Natural killer cell (primary cell): ENCODE data around the gene RGP1. TPM values are rescaled to one million over a fixed set of nuclear protein-coding genes. Genes with fewer than 3 reads are reported as not detected.

Experiments used
- ATAC-seq, 3 donors: fragments of 150-1000 bp in 2 of 3; fragments of 200-7000 bp in 1 of 3; cut with Tn5 transposase; 1 replicate in 1 of 3; 2 replicates in 2 of 3; pipeline ENCODE4 v1.10.0; 2021; ENCODE audit warnings: mild to moderate bottlenecking in 2 of 3, moderate library complexity in 2 of 3
- DNase-seq, 2 donors: peaks; one replicate each; pipeline versions ENCODE4 v3.0.0 to v3.0.0-alpha.2; 2013 to 2021; ENCODE audit warnings: mixed read lengths in 1 of 2
- H3K27ac ChIP-seq: one replicate; pipeline ENCODE4 v1.5.1; 2013; ENCODE audit warnings: mild to moderate bottlenecking, low read length
- H3K27me3 ChIP-seq: one replicate; pipeline ENCODE4 v1.6.1; 2013; ENCODE audit warnings: low read length; ENCODE audit not compliant: control insufficient read depth, insufficient read depth
- H3K36me3 ChIP-seq: one replicate; pipeline ENCODE4 v1.6.1; 2013; ENCODE audit warnings: low read length; ENCODE audit not compliant: control insufficient read depth, insufficient read depth
- H3K4me1 ChIP-seq: one replicate; pipeline ENCODE4 v1.6.1; 2013; ENCODE audit warnings: low read length; ENCODE audit not compliant: control insufficient read depth, insufficient read depth
- H3K4me3 ChIP-seq: one replicate; pipeline ENCODE4 v1.5.1; 2013; ENCODE audit warnings: low read length
- H3K9me3 ChIP-seq: one replicate; pipeline ENCODE4 v1.6.1; 2013; ENCODE audit warnings: low read length; ENCODE audit not compliant: control insufficient read depth, insufficient read depth
- H3K27ac Mint-ChIP-seq, 2 donors: one replicate each; pipeline ENCODE4 v1.8.0; 2022; ENCODE audit warnings: mild to moderate bottlenecking in 2 of 2, mixed read lengths in 2 of 2, moderate library complexity in 1 of 2
- H3K27me3 Mint-ChIP-seq, 2 donors: one replicate each; pipeline ENCODE4 v1.8.0; 2022; ENCODE audit warnings: low read depth in 2 of 2, mixed read lengths in 2 of 2
- H3K36me3 Mint-ChIP-seq: one replicate; pipeline ENCODE4 v1.8.0; 2022; ENCODE audit warnings: mixed read lengths
- H3K4me1 Mint-ChIP-seq, 2 donors: one replicate each; pipeline ENCODE4 v1.8.0; 2022; ENCODE audit warnings: mixed read lengths in 2 of 2
- H3K4me3 Mint-ChIP-seq: one replicate; pipeline ENCODE4 v1.8.0; 2022; ENCODE audit warnings: mild to moderate bottlenecking, moderate library complexity, mixed read lengths
- H3K9me3 Mint-ChIP-seq, 2 donors: one replicate each; pipeline ENCODE4 v1.8.0; 2022; ENCODE audit warnings: mixed read lengths in 2 of 2
- WGBS: methylation state at CpG from one replicate; pipeline ENCODE4 v1.1.7; 2013; ENCODE audit warnings: missing lambda C conversion rate; ENCODE audit not compliant: insufficient coverage; 5-methylcytosine and 5-hydroxymethylcytosine counted together
- intact Hi-C: fragments of 100-400 bp; cut with micrococcal nuclease; formaldehyde crosslinking; loops from one replicate; pipeline ENCODE4 v1.14.2; 2022
- total RNA-seq, 4 donors: library from RNA; stranded (reverse); fragments of 120-200 nt in 1 of 4; gene quantifications; one replicate each; pipeline versions ENCODE4 v1.2.3 to v1.2.4, GENCODE V29; 2013 to 2022
- TF ChIP-seq, protein P1 (sequence below): fragments of 200-600 bp; IDR thresholded peaks from one replicate; pipeline ENCODE4 v1.8.0; 2022; ENCODE audit warnings: antibody characterized with exemption

Gene RGP1
- total RNA-seq, 3 donors from 2014 or later (not counting 1 experiment from before 2014, with no cell fraction given): 22.3 to 26.4 (median 23.3) TPM

GRCh38 chr9:35763803-35764202 is 14.7 kb downstream of the RGP1 start:
- 100% methylated on average over 1 of the region's 1 CpG for WGBS
- H3K36me3 ChIP-seq: no peaks in the 10 kb centered on the region
- Mint-ChIP-seq H3K36me3 (no peaks in the 10 kb centered on the region), H3K27me3 (no peaks in the 10 kb centered on the region), H3K27ac (no peak overlapping the region), H3K4me3 (no peak overlapping the region), H3K4me1 (peaks cover 2% of the 10 kb centered on the region in 2 donors), H3K9me3 (no peaks in the 10 kb centered on the region)
- no peaks in the 10 kb centered on the region for H3K9me3 ChIP-seq
- ATAC-seq: no peak
- DNase-seq: no peak
- H3K4me1 ChIP-seq: no peaks in the 10 kb centered on the region
- no peak overlapping the region for H3K27ac ChIP-seq
- no peak overlapping the region for H3K4me3 ChIP-seq
- intact Hi-C loops: no loop called here
- no peaks in the 10 kb centered on the region for H3K27me3 ChIP-seq
- TF ChIP-seq, protein P1, sequence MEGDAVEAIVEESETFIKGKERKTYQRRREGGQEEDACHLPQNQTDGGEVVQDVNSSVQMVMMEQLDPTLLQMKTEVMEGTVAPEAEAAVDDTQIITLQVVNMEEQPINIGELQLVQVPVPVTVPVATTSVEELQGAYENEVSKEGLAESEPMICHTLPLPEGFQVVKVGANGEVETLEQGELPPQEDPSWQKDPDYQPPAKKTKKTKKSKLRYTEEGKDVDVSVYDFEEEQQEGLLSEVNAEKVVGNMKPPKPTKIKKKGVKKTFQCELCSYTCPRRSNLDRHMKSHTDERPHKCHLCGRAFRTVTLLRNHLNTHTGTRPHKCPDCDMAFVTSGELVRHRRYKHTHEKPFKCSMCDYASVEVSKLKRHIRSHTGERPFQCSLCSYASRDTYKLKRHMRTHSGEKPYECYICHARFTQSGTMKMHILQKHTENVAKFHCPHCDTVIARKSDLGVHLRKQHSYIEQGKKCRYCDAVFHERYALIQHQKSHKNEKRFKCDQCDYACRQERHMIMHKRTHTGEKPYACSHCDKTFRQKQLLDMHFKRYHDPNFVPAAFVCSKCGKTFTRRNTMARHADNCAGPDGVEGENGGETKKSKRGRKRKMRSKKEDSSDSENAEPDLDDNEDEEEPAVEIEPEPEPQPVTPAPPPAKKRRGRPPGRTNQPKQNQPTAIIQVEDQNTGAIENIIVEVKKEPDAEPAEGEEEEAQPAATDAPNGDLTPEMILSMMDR: no peak

GRCh38 chr9:35766997-35767396 is 17.9 kb downstream of the RGP1 start:
- Mint-ChIP-seq H3K27me3 (no peaks in the 10 kb centered on the region), H3K27ac (no peak overlapping the region), H3K4me3 (no peak overlapping the region), H3K9me3 (no peaks in the 10 kb centered on the region), H3K36me3 (no peaks in the 10 kb centered on the region), H3K4me1 (no peaks in the 10 kb centered on the region)
- Histone ChIP-seq H3K27ac (no peak overlapping the region), H3K27me3 (no peaks in the 10 kb centered on the region), H3K36me3 (no peaks in the 10 kb centered on the region), H3K4me1 (no peaks in the 10 kb centered on the region), H3K9me3 (no peaks in the 10 kb centered on the region), H3K4me3 (no peak overlapping the region)
- intact Hi-C loops: no loop called here
- TF ChIP-seq, protein P1: no peak
- ATAC-seq: no peak
- 85% methylated on average over 1 of the region's 2 CpGs for WGBS
- DNase-seq: no peak

DNA sequence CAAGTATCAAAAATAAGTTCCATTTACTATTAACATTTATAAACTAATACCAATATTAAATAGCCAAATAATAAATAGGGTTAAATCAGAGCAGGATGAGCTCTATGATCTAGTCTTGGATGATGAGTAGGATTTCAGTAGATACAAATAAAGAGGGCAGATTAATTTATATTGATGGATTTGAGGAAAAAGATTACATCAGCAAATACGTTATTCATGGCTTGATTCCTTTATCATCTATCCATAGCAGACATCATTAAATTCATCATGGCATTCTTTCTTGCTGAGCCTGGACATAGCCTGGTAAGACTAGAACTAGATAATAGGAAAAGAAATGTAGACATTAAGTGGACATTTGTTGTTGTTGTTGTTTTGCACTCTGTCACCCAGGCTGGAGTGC is 18.4 kb downstream of the RGP1 start:
- H3K36me3 ChIP-seq: no peaks in the 10 kb centered on the region
- H3K27me3 ChIP-seq: no peaks in the 10 kb centered on the region
- Mint-ChIP-seq H3K27me3 (no peaks in the 10 kb centered on the region), H3K4me1 (no peaks in the 10 kb centered on the region), H3K4me3 (no peak overlapping the region), H3K27ac (no peak overlapping the region), H3K36me3 (no peaks in the 10 kb centered on the region), H3K9me3 (no peaks in the 10 kb centered on the region)
- intact Hi-C loops: no loop called here
- H3K9me3 ChIP-seq: no peaks in the 10 kb centered on the region
- ATAC-seq (no peak), DNase-seq (no peak)
- H3K4me1 ChIP-seq: no peaks in the 10 kb centered on the region
- no peak overlapping the region for H3K27ac ChIP-seq
- no peak overlapping the region for H3K4me3 ChIP-seq
- no CpG with 5 or more reads among the region's 1 CpG for whole genome bisulfite sequencing
- TF ChIP-seq, protein P1: no peak

GRCh38 chr9:35769763-35770162 is 20.7 kb downstream of the RGP1 start:
- Mint-ChIP-seq H3K4me1 (no peaks in the 10 kb centered on the region), H3K27ac (no peak overlapping the region), H3K27me3 (no peaks in the 10 kb centered on the region), H3K36me3 (no peaks in the 10 kb centered on the region), H3K4me3 (no peak overlapping the region), H3K9me3 (no peaks in the 10 kb centered on the region)
- Histone ChIP-seq H3K27me3 (no peaks in the 10 kb centered on the region), H3K36me3 (no peaks in the 10 kb centered on the region), H3K4me1 (no peaks in the 10 kb centered on the region), H3K27ac (no peak overlapping the region), H3K9me3 (no peaks in the 10 kb centered on the region), H3K4me3 (no peak overlapping the region)
- intact Hi-C loops: no loop called here
- WGBS: 100% methylated on average over 1 of the region's 1 CpG
- TF ChIP-seq, protein P1: no peak
- no peak for ATAC-seq
- DNase-seq: no peak
